Ishikawa (cell line): ENCODE measurements around the gene EFS.

Source experiments
- CEBPB ChIP-seq: IDR thresholded peaks from 2 replicates; pipeline ENCODE4 v1.6.1; 2012
- CREB1 ChIP-seq: IDR thresholded peaks from 2 replicates; pipeline ENCODE4 v1.6.1; 2012; ENCODE audit warnings: low read depth
- EGR1 ChIP-seq: IDR thresholded peaks from 2 replicates; pipeline ENCODE4 v1.6.1; 2012
- EP300 ChIP-seq: IDR thresholded peaks from 2 replicates; pipeline ENCODE4 v1.6.1; 2012; ENCODE audit warnings: borderline replicate concordance
- FOXM1 ChIP-seq: IDR thresholded peaks from 2 replicates; pipeline ENCODE4 v1.6.1; 2012; ENCODE audit warnings: low read depth, borderline replicate concordance
- NFIC ChIP-seq: IDR thresholded peaks from 2 replicates; pipeline ENCODE4 v1.6.1; 2012
- RAD21 ChIP-seq: IDR thresholded peaks from 2 replicates; pipeline ENCODE4 v1.6.1; 2012; ENCODE audit warnings: low read depth
- REST ChIP-seq: IDR thresholded peaks from 2 replicates; pipeline ENCODE4 v1.6.1; 2012; ENCODE audit warnings: low read depth, mild to moderate bottlenecking
- TAF1 ChIP-seq: IDR thresholded peaks from 2 replicates; pipeline ENCODE4 v1.6.1; 2012; ENCODE audit warnings: low read depth, mild to moderate bottlenecking
- TCF12 ChIP-seq: IDR thresholded peaks from 2 replicates; pipeline ENCODE4 v1.6.1; 2012; ENCODE audit warnings: low read depth
- TEAD4 ChIP-seq: IDR thresholded peaks from 2 replicates; pipeline ENCODE4 v1.6.1; 2012
- YY1 ChIP-seq: IDR thresholded peaks from 2 replicates; pipeline ENCODE4 v1.6.1; 2012; ENCODE audit warnings: low read depth
- ZBTB7A ChIP-seq: IDR thresholded peaks from 2 replicates; pipeline ENCODE4 v1.6.1; 2012; ENCODE audit warnings: low read depth
- TF ChIP-seq, protein P1 (sequence below): IDR thresholded peaks from 2 replicates; pipeline ENCODE4 v1.6.1; 2012
- TF ChIP-seq, protein P2 (sequence below): IDR thresholded peaks from 2 replicates; pipeline ENCODE4 v1.6.1; 2012

Gene EFS

GRCh38 chr14:23323838-23324454 lies 41.0 kb downstream of the EFS start:
- no peak for TF ChIP-seq NFIC

DNA sequence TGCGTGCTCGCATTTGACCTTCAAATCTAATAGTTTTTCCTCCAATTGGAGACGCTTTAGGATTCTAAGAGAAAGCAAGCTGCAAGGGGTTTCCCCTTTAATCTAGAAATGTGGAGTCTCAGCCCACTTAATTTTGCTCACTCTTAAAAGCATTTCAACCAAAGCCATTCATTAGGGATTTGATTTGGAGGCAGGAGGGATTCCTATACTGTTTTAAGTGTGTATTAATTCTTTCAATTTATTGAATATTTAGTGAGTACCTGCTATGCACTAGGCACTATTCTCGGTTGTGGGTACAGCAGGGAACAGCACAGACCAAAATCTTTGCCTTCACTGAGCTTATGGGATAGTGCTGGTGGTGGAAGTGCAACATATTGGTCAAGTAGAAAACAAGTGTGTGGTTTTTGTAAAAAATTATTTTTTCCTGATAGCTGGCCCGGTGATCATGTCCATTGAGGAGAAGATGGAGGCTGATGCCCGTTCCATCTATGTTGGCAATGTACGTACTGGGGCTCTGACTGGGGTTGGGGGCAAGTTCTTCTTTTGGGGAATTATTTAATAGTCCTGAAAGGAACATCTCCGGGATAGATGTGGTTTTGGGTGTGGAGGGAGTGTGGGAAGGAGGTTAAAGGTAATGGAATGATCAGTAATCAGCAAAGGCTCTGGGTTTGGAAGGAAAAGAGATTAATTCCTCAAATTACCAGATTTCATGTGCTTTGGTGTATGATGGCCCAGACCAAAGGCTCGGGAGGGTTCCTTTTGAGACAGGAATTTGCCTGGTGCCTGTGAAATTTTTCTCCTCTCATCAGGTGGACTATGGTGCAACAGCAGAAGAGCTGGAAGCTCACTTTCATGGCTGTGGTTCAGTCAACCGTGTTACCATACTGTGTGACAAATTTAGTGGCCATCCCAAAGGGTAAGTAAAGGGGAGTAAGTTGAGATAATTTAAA lies 42.1 kb downstream of the EFS start:
- TF ChIP-seq YY1 = no peak
- TF ChIP-seq, protein P1, sequence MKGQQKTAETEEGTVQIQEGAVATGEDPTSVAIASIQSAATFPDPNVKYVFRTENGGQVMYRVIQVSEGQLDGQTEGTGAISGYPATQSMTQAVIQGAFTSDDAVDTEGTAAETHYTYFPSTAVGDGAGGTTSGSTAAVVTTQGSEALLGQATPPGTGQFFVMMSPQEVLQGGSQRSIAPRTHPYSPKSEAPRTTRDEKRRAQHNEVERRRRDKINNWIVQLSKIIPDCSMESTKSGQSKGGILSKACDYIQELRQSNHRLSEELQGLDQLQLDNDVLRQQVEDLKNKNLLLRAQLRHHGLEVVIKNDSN = no peak
- TF ChIP-seq TEAD4 = no peak
- no peak for TF ChIP-seq CEBPB
- TF ChIP-seq ZBTB7A = no peak
- TF ChIP-seq EGR1 = no peak
- no peak for TF ChIP-seq NFIC
- no peak for TF ChIP-seq EP300
- no peak for TF ChIP-seq CREB1
- no peak for TF ChIP-seq RAD21
- TF ChIP-seq, protein P2, sequence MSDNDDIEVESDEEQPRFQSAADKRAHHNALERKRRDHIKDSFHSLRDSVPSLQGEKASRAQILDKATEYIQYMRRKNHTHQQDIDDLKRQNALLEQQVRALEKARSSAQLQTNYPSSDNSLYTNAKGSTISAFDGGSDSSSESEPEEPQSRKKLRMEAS = no peak
- no peak for TF ChIP-seq TCF12
- no peak for TF ChIP-seq FOXM1
- no peak for TF ChIP-seq REST

DNA sequence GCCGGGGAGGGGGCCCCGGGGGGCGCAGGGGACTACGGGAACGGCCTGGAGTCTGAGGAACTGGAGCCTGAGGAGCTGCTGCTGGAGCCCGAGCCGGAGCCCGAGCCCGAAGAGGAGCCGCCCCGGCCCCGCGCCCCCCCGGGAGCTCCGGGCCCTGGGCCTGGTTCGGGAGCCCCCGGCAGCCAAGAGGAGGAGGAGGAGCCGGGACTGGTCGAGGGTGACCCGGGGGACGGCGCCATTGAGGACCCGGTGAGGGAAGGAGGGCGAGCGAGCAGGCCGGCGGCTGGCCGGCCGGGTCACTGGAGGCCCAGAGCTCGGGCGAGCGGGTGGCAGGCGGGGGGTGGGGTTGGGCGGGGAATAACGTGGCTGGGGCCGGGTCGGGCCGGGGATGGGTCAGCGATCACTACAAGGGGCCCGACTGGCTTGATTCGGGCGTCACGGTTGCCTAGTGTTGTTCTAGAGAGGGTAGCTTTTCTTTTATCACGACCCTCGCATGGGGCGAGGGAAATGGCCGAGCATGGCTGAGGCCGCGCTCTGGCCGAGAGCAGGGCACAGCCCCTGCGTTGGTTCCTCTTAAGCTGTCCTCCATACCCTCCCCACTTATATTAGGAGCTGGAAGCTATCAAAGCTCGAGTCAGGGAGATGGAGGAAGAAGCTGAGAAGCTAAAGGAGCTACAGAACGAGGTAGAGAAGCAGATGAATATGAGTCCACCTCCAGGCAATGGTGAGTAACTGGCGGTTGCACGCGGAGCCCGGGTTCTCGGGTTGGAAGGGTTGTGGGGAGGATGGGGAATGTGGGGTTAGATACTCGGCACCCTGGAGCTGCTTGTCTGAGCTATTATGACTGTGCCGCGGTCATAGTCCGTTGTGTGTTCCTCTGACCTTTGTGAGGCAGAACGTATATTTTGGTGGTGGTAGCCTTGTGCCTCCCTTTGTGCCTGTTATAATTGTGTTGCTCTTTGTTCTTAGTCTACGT lies 43.1 kb downstream of the EFS start:
- peak; percentile 24; the same call in 1 of the 2 replicates for TF ChIP-seq ZBTB7A
- TF ChIP-seq FOXM1 = no peak
- TF ChIP-seq TAF1 = peak; percentile 16; the same call in 1 of the 2 replicates
- TF ChIP-seq EP300 = no peak

GRCh38 chr14:23320584-23321571 lies 44.1 kb downstream of the EFS start, which contains the start of gene PABPN1:
TSS of gene PABPN1 (plus strand) at chr14:23321457. CDS start at chr14:23321470, 13 bp downstream.
- TF ChIP-seq TEAD4 (no peak), EP300 (0 out of 2 replicates have a peak, but pooled peaks have one; percentile 23), YY1 (peak; percentile 95), TAF1 (peak; percentile 64), REST (no peak), RAD21 (no peak), CREB1 (peak; percentile 88), FOXM1 (no peak), CEBPB (0 out of 2 replicates have a peak, but pooled peaks have one; percentile 17), NFIC (no peak; the same call in 1 of the 2 replicates), TCF12 (no peak), ZBTB7A (no peak), EGR1 (no peak)
- TF ChIP-seq, protein P1 = peak; percentile 96
- TF ChIP-seq, protein P2 = peak; percentile 63
